ENCODE measurements around the gene EP400. TPM values are rescaled to one million over a fixed set of nuclear protein-coding genes. Genes with fewer than 3 reads are reported as not detected.

The EP400 gene
- total and polyA plus RNA-seq, 2 experiments from 2014 or later, result 10.3 to 12.3 TPM

GRCh38 chr12:132084621-132085290 lies 135.0 kb downstream of the EP400 start:
- no peak for TF ChIP-seq EZH2phosphoT487 (IDR thresholded peaks at IDR 0.05; ENCODE audit: low read depth, severe bottlenecking, unreplicated experiment)
- Histone ChIP-seq H3K4me1 (ENCODE audit: insufficient read depth) (peaks cover 7% of the 10 kb centered on the region), H3K79me2 (peaks cover 37% of the 10 kb centered on the region), H2AFZ (peak overlapping the region; percentile 50), H3K9me3 (ENCODE audit: low read depth) (no peaks in the 10 kb centered on the region), H3K36me3 (replicated peaks; ENCODE audit: insufficient read depth, low read depth) (no peaks in the 10 kb centered on the region), H4K20me1 (ENCODE audit: insufficient read depth, poor library complexity, severe bottlenecking) (peaks cover 3% of the 10 kb centered on the region), H3K9me2 (replicated peaks; ENCODE audit: insufficient read depth) (no peaks in the 10 kb centered on the region), H3K4me2 (peak overlapping the region; percentile 93), H3K27me3 (no peaks in the 10 kb centered on the region), H3K27ac (peak overlapping the region; percentile 90), H3K4me3 (peak overlapping the region; percentile 78)
- WGBS (ENCODE audit: low lambda C conversion rate, missing lambda C conversion rate), result 10% methylated on average over 24 of the region's 49 CpGs
- DNase-seq (ENCODE audit: low spot score), result peak; percentile 87

GRCh38 chr12:132085291-132085635 lies 135.5 kb downstream of the EP400 start:
- DNase-seq (ENCODE audit: low spot score), result no peak
- peak overlapping the region; percentile 78 for H3K4me3 ChIP-seq
- peak overlapping the region; percentile 18 for H2AFZ ChIP-seq
- 75% methylated on average over 6 of the region's 6 CpGs for WGBS (ENCODE audit: low lambda C conversion rate, missing lambda C conversion rate)
- peaks cover 7% of the 10 kb centered on the region for H3K4me1 ChIP-seq (ENCODE audit: insufficient read depth)
- peaks cover 3% of the 10 kb centered on the region for H4K20me1 ChIP-seq (ENCODE audit: insufficient read depth, poor library complexity, severe bottlenecking)
- H3K27ac ChIP-seq, result peak overlapping the region; percentile 90
- H3K9me2 ChIP-seq (replicated peaks; ENCODE audit: insufficient read depth), result no peaks in the 10 kb centered on the region
- no peak for TF ChIP-seq EZH2 (IDR thresholded peaks at IDR 0.05; ENCODE audit: borderline replicate concordance)
- TF ChIP-seq, protein P1, sequence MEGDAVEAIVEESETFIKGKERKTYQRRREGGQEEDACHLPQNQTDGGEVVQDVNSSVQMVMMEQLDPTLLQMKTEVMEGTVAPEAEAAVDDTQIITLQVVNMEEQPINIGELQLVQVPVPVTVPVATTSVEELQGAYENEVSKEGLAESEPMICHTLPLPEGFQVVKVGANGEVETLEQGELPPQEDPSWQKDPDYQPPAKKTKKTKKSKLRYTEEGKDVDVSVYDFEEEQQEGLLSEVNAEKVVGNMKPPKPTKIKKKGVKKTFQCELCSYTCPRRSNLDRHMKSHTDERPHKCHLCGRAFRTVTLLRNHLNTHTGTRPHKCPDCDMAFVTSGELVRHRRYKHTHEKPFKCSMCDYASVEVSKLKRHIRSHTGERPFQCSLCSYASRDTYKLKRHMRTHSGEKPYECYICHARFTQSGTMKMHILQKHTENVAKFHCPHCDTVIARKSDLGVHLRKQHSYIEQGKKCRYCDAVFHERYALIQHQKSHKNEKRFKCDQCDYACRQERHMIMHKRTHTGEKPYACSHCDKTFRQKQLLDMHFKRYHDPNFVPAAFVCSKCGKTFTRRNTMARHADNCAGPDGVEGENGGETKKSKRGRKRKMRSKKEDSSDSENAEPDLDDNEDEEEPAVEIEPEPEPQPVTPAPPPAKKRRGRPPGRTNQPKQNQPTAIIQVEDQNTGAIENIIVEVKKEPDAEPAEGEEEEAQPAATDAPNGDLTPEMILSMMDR (IDR thresholded peaks at IDR 0.05; ENCODE audit: poor library complexity), result no peak
- TF ChIP-seq EZH2phosphoT487 (IDR thresholded peaks at IDR 0.05; ENCODE audit: low read depth, severe bottlenecking, unreplicated experiment), result no peak
- peak overlapping the region; percentile 93 for H3K4me2 ChIP-seq
- H3K79me2 ChIP-seq, result peaks cover 38% of the 10 kb centered on the region
- no peaks in the 10 kb centered on the region for H3K27me3 ChIP-seq
- H3K36me3 ChIP-seq (replicated peaks; ENCODE audit: insufficient read depth, low read depth), result no peaks in the 10 kb centered on the region
- no peaks in the 10 kb centered on the region for H3K9me3 ChIP-seq (ENCODE audit: low read depth)

DNA sequence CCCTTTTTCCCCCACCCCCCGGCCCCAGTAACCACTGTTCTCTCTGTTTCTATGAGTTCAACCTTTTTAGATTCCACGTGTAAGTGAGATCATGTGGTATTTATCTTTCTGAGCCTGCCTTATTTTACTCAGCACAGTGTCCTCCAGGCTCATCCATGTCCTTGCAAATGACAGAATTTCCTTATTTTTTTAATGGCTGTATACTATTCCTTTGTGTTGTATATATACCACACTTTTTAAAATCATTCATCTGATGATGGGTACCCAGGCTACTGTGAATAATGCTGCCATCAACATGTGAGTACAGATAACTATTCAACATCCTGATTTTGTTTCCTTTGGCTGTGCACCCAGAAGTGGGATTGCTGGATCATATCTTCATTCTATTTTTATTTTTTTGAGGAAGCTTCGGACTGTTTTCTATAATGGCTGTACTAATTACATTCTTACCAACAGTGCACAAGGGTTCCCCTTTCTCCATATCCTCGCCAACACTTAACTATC lies 139.7 kb downstream of the EP400 start:
- Histone ChIP-seq H3K4me2 (no peak overlapping the region), H3K27ac (no peak overlapping the region), H3K36me3 (replicated peaks; ENCODE audit: insufficient read depth, low read depth) (no peaks in the 10 kb centered on the region), H2AFZ (no peak overlapping the region), H3K27me3 (no peaks in the 10 kb centered on the region), H4K20me1 (ENCODE audit: insufficient read depth, poor library complexity, severe bottlenecking) (peaks cover 3% of the 10 kb centered on the region), H3K4me3 (no peak overlapping the region), H3K4me1 (ENCODE audit: insufficient read depth) (peaks cover 3% of the 10 kb centered on the region), H3K9me3 (ENCODE audit: low read depth) (no peaks in the 10 kb centered on the region), H3K79me2 (peaks cover 42% of the 10 kb centered on the region), H3K9me2 (replicated peaks; ENCODE audit: insufficient read depth) (no peaks in the 10 kb centered on the region)
- TF ChIP-seq EZH2phosphoT487 (IDR thresholded peaks at IDR 0.05; ENCODE audit: low read depth, severe bottlenecking, unreplicated experiment) (no peak), EZH2 (IDR thresholded peaks at IDR 0.05; ENCODE audit: borderline replicate concordance) (no peak)
- TF ChIP-seq, protein P1 (IDR thresholded peaks at IDR 0.05; ENCODE audit: poor library complexity), result no peak
- no peak for DNase-seq (ENCODE audit: low spot score)
- 99% methylated on average over 4 of the region's 4 CpGs for WGBS (ENCODE audit: low lambda C conversion rate, missing lambda C conversion rate)

DNA sequence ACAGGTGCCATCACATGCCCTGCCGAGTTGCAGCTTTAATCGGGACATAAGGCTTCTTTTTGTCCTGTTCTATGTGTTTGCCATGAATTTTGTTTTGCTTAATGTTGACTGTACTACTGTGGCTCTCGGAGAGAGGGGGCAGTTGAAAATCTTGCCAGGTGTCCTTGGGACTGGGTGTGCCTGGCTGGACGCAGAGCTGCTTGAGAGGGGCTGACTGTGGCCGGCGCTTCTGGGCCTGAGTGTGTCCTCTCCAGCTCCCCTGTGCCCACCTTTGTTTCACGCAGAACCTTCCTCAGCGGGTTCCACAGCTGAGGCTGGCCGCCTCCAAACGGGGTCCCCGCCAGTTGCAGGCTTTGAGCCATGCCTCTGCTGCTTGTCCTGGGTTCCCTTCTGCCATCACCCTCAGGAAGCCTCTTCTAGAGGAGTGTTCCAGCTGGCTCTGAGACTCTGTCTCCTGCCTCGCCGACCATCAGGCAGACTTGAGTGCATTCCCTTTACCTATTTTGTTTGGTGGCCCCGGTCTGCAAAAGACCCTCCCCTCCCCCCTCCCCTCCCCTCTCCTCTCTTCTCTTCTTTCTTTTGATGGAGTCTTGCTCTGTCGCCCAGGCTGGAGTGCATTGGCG lies 144.6 kb downstream of the EP400 start:
- H3K27ac ChIP-seq, result no peak overlapping the region
- H3K4me1 ChIP-seq (ENCODE audit: insufficient read depth), result no peaks in the 10 kb centered on the region
- DNase-seq (ENCODE audit: low spot score), result no peak
- H3K4me3 ChIP-seq, result no peak overlapping the region
- WGBS (ENCODE audit: low lambda C conversion rate, missing lambda C conversion rate), result 98% methylated on average over 15 of the region's 16 CpGs
- H3K9me2 ChIP-seq (replicated peaks; ENCODE audit: insufficient read depth), result no peaks in the 10 kb centered on the region
- H3K36me3 ChIP-seq (replicated peaks; ENCODE audit: insufficient read depth, low read depth), result no peaks in the 10 kb centered on the region
- TF ChIP-seq EZH2phosphoT487 (IDR thresholded peaks at IDR 0.05; ENCODE audit: low read depth, severe bottlenecking, unreplicated experiment) (no peak), EZH2 (IDR thresholded peaks at IDR 0.05; ENCODE audit: borderline replicate concordance) (no peak)
- TF ChIP-seq, protein P1 (IDR thresholded peaks at IDR 0.05; ENCODE audit: poor library complexity), result no peak
- no peak overlapping the region for H2AFZ ChIP-seq
- H3K79me2 ChIP-seq, result peaks cover 10% of the 10 kb centered on the region
- no peak overlapping the region for H3K4me2 ChIP-seq
- no peaks in the 10 kb centered on the region for H4K20me1 ChIP-seq (ENCODE audit: insufficient read depth, poor library complexity, severe bottlenecking)
- no peaks in the 10 kb centered on the region for H3K27me3 ChIP-seq
- no peaks in the 10 kb centered on the region for H3K9me3 ChIP-seq (ENCODE audit: low read depth)
